Immature natural killer cell (primary cell): ENCODE results near the gene POR. TPM values are rescaled to one million over a fixed set of nuclear protein-coding genes. Genes with fewer than 3 reads are reported as not detected.

Experiments
- DNase-seq, 3 donors: peaks; one replicate each; pipeline ENCODE4 v3.0.0; 2022; ENCODE audit warnings: mixed read lengths in 1 of 3
- H3K27ac Mint-ChIP-seq, 6 donors: one replicate each; pipeline ENCODE4 v1.8.0; 2020; ENCODE audit warnings: mixed read lengths in 6 of 6, mild to moderate bottlenecking in 5 of 6, inconsistent platforms in 4 of 6, moderate library complexity in 3 of 6
- H3K27me3 Mint-ChIP-seq, 3 donors: one replicate each; pipeline ENCODE4 v1.8.0; 2020 to 2021; ENCODE audit warnings: low read depth in 3 of 3, mild to moderate bottlenecking in 3 of 3, mixed read lengths in 3 of 3, moderate library complexity in 3 of 3, inconsistent platforms in 1 of 3
- H3K36me3 Mint-ChIP-seq, 3 donors: one replicate each; pipeline ENCODE4 v1.8.0; 2020; ENCODE audit warnings: mixed read lengths in 3 of 3, inconsistent platforms in 2 of 3, mild to moderate bottlenecking in 2 of 3
- H3K4me1 Mint-ChIP-seq, 2 donors: one replicate each; pipeline ENCODE4 v1.8.0; 2020; ENCODE audit warnings: inconsistent platforms in 2 of 2, mild to moderate bottlenecking in 2 of 2, mixed read lengths in 2 of 2, moderate library complexity in 1 of 2
- H3K4me3 Mint-ChIP-seq, 5 donors: one replicate each; pipeline ENCODE4 v1.8.0; 2020; ENCODE audit warnings: mild to moderate bottlenecking in 5 of 5, mixed read lengths in 5 of 5, inconsistent platforms in 3 of 5, moderate library complexity in 3 of 5
- H3K9me3 Mint-ChIP-seq, 6 donors: one replicate each; pipeline ENCODE4 v1.8.0; 2020; ENCODE audit warnings: mild to moderate bottlenecking in 6 of 6, mixed read lengths in 6 of 6, inconsistent platforms in 4 of 6, moderate library complexity in 3 of 6
- polyA plus RNA-seq, 3 donors: library from polyadenylated mRNA; unstranded; fragments of 300-500 nt; fragmentation: Illumina TruSeq; gene quantifications; one replicate each; pipeline ENCODE4 v1.2.3, GENCODE V29; 2021

The POR gene
- polyA plus RNA-seq, 3 donors from 2014 or later, result 49.5 to 68.9 (median 64.4) TPM

DNA sequence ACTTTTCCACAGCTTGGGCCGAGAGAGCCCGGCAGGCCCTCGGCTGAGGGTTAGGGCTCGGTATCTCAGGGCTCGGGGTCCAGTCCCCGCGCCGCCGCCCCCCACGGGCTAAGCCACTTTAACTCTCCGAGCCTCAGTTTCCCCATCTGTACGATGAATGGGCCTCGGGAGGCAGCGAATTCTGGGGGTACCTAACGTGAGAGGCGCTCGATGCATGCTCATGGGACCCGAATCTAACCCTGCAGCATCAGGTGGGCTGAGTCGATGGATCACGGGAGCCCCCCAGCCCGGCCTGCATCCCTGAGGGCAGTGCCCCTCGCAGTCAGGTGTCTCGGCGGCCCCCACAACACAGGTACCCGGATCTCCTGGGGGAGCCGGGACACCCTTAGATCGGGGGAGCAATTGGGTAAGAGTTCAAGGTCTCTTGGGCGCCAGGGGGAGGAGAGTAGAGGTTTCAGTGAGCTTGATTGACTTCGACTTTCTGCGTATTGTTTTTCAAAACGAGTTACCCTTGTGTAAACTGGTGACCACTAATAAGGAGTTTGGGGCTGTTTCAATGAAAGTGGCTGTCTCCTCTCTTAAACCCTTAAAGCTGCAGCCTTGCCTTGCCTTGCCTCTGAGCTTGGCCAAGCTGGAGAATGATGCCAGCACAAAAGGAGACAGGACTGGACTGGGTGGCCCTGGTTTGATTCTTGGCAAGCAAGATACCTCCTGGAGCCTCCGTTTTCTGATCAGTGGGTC is 631 bp downstream of the POR start:
- peaks cover 38 to 45% of the 10 kb centered on the region in 2 donors for H3K4me1 Mint-ChIP-seq
- H3K9me3 Mint-ChIP-seq, result no peaks in the 10 kb centered on the region
- peaks cover 0 to 4% (median 3%) of the 10 kb centered on the region in 3 donors for H3K36me3 Mint-ChIP-seq
- DNase-seq, result peak; percentile 13 to 18 (median 17)
- H3K27me3 Mint-ChIP-seq, result peaks cover 0 to 18% (median 4%) of the 10 kb centered on the region in 3 donors
- H3K4me3 Mint-ChIP-seq, result peak overlapping the region; percentile 89 to 92 (median 92)
- H3K27ac Mint-ChIP-seq, result peak overlapping the region; percentile 63 to 95 (median 88)

GRCh38 chr7:75916259-75916658 is 1.3 kb downstream of the POR start:
- peaks cover 43 to 51% of the 10 kb centered on the region in 2 donors for H3K4me1 Mint-ChIP-seq
- H3K9me3 Mint-ChIP-seq, result no peaks in the 10 kb centered on the region
- peak overlapping the region; percentile 89 to 92 (median 92) for H3K4me3 Mint-ChIP-seq
- H3K27ac Mint-ChIP-seq, result peak overlapping the region in 5 of 6 donors; percentile 63 to 95 (median 90)
- no peak for DNase-seq
- peaks cover 0 to 18% (median 4%) of the 10 kb centered on the region in 3 donors for H3K27me3 Mint-ChIP-seq
- peaks cover 0 to 4% (median 3%) of the 10 kb centered on the region in 3 donors for H3K36me3 Mint-ChIP-seq

GRCh38 chr7:75916685-75917634 is 2.0 kb downstream of the POR start:
- peaks cover 0 to 6% (median 3%) of the 10 kb centered on the region in 3 donors for H3K36me3 Mint-ChIP-seq
- peaks cover 49 to 58% of the 10 kb centered on the region in 2 donors for H3K4me1 Mint-ChIP-seq
- H3K4me3 Mint-ChIP-seq, result peak overlapping the region in 3 of 5 donors; percentile 35 to 92 (median 89)
- DNase-seq, result no peak
- no peaks in the 10 kb centered on the region for H3K9me3 Mint-ChIP-seq
- peaks cover 0 to 18% (median 4%) of the 10 kb centered on the region in 3 donors for H3K27me3 Mint-ChIP-seq
- H3K27ac Mint-ChIP-seq, result no peak overlapping the region

DNA sequence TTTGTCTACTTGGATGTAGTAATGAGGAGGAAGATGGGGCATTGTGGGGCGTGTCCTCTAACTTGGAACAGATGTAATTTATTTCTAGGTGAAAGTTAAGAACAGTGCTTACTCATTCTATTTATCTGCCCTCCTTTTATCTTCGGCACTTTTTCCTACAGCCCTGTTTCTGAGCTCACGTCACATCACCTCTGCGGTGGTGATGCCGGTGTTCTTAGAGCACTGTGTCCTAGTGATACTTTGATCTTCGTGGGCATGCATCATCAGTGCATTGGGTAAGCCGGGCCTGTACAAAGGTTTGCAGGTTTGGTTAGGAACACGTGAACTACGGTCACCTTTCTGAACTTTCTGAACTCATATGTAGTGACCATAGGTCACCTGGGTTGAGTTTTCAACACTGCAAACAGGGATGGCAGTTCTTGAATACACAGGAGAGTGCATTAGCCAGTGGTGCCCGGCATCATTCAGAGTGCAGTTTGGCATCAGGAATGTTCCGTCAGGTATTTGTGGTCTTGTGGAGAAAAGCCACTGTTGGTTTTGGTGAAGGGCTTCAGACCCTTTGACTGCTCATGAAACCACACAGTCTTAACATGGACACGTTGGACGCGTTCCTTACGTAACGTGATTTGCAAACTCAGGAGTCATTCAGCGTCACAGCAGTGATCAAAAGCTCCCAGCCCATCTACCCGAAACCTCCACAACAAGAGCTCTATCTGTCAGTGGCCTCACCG is 5.6 kb downstream of the POR start:
- Mint-ChIP-seq H3K27ac (peak overlapping the region in 1 of 6 donors; percentile 12), H3K4me3 (no peak overlapping the region), H3K36me3 (peaks cover 2 to 7% (median 3%) of the 10 kb centered on the region in 3 donors), H3K27me3 (peaks cover 0 to 9% (median 0%) of the 10 kb centered on the region in 3 donors), H3K4me1 (peaks cover 45 to 51% of the 10 kb centered on the region in 2 donors), H3K9me3 (no peaks in the 10 kb centered on the region)
- DNase-seq, result no peak

DNA sequence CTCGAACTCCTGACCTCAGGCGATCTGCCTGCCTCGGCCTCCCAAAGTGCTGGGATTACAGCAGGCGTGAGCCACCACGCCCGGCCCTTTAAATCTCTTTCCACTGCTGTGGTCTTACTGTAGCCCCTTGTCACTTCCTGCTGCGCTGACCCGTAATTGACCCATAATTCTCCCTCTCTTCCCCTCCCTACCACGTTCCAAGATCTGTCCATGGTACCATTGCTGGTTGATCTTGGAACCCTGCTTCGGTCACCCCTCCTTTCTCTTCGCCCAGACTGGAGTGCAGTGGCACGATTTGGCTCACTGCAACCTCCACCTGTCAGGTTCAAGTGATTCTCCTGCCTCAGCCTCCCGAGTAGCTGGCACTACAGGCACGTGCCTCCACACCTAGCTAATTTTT is 6.5 kb downstream of the POR start:
- Mint-ChIP-seq H3K36me3 (peaks cover 3 to 7% (median 4%) of the 10 kb centered on the region in 3 donors), H3K27ac (no peak overlapping the region), H3K4me3 (peak overlapping the region in 1 of 5 donors; percentile 61), H3K9me3 (no peaks in the 10 kb centered on the region), H3K27me3 (peaks cover 0 to 1% (median 0%) of the 10 kb centered on the region in 3 donors), H3K4me1 (peaks cover 39 to 48% of the 10 kb centered on the region in 2 donors)
- no peak for DNase-seq

DNA sequence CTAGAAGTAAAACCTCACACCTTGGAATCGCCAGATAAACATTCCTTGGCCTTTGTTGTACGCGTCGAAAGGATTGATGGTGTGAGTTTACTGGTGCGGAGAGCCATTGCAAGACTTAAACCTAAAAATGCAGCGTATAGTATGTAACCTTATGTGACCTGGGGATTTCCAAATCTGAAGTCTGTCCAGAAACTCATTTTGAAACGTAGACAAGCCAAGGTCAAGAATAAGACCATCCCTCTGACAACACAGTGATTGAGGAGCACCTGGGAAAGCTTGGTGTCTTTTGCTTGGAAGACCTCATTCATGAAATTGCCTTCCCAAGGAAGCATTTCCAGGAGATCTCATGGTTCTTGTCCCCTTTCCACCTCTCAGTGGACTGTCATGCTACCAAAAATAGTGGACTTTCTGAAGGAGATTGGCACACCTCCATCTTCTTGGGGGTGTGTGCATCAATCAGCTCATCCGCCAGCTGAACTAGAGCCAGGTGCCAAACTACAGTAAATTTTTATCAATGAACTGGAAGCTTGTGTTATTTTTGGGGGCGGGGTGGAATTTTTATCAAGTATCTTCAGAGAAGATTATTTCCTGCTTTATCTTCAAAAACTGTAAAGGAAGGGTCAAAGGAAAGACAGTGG is 8.1 kb downstream of the POR start:
- peaks cover 3 to 7% (median 4%) of the 10 kb centered on the region in 3 donors for H3K36me3 Mint-ChIP-seq
- H3K4me1 Mint-ChIP-seq, result peaks cover 35 to 45% of the 10 kb centered on the region in 2 donors

DNA sequence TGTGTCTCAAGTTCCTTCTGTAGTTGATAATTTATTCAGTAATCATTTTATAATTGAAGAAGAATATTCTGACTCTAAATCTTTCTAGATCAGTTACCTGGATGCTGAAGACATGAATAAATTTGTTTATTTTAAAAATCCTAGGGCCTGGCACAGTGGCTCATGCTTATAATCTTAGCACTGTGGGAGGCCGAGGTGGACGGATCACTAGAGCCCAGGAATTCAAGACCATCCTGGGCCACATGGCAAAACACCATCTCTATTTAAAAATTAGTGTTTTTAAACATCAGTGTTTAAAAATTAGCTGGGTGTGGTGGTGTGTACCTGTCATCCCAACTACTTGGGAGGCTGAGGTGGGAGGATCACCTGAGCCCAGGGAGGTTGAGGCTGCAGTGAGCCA is 9.3 kb downstream of the POR start:
- no peak overlapping the region for H3K27ac Mint-ChIP-seq
- H3K4me3 Mint-ChIP-seq, result no peak overlapping the region
- peaks cover 38 to 44% of the 10 kb centered on the region in 2 donors for H3K4me1 Mint-ChIP-seq
- H3K27me3 Mint-ChIP-seq, result peaks cover 0 to 1% (median 0%) of the 10 kb centered on the region in 3 donors
- peaks cover 0 to 4% (median 3%) of the 10 kb centered on the region in 3 donors for H3K36me3 Mint-ChIP-seq
- DNase-seq, result no peak
- H3K9me3 Mint-ChIP-seq, result no peaks in the 10 kb centered on the region

More for the DNA sequence above, 8.1 kb downstream of the POR start:
- no peak for DNase-seq
- H3K4me3 Mint-ChIP-seq, result no peak overlapping the region
- peak overlapping the region in 1 of 6 donors; percentile 35 for H3K27ac Mint-ChIP-seq
- H3K9me3 Mint-ChIP-seq, result no peaks in the 10 kb centered on the region
- H3K27me3 Mint-ChIP-seq, result peaks cover 0 to 1% (median 0%) of the 10 kb centered on the region in 3 donors

- Mint-ChIP-seq H3K9me3 (no peaks in the 10 kb centered on the region), H3K27ac (peak overlapping the region in 2 of 6 donors; percentile 49 to 55), H3K4me3 (no peak overlapping the region), H3K4me1 (peaks cover 39% of the 10 kb centered on the region in 2 donors), H3K36me3 (peaks cover 0 to 4% (median 3%) of the 10 kb centered on the region in 3 donors), H3K27me3 (peaks cover 0 to 2% (median 0%) of the 10 kb centered on the region in 3 donors)
- no peak for DNase-seq
These were observed 9.9 kb downstream of the POR start for GRCh38 chr7:75924889-75925288.

GRCh38 chr7:75925717-75926435 is 10.9 kb downstream of the POR start:
- Mint-ChIP-seq H3K4me3 (no peak overlapping the region), H3K27ac (peak overlapping the region in 1 of 6 donors; percentile 41), H3K27me3 (peaks cover 0 to 2% (median 0%) of the 10 kb centered on the region in 3 donors)

DNA sequence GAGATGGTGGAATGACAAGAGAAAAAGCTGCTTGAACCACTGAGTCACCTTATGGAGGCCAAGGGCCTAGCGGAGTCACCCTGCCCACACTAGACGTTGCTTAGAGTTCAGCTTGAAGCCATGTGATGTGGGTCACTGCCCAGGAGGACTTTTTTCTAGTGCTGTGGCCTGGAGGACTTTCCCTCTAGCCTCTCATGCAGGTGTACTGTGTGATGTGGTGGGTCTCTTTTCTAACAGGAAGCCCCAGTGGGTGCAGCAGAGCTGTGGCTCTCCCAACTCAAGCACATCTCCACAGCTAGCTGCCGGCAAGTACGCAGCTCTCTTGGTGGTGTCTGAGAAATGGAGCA is 13.6 kb downstream of the POR start:
- Mint-ChIP-seq H3K27ac (peak overlapping the region in 5 of 6 donors; percentile 19 to 82 (median 66)), H3K27me3 (peaks cover 0 to 2% (median 0%) of the 10 kb centered on the region in 3 donors), H3K36me3 (peaks cover 0 to 4% (median 4%) of the 10 kb centered on the region in 3 donors), H3K4me3 (peak overlapping the region in 2 of 5 donors; percentile 10 to 28), H3K9me3 (no peaks in the 10 kb centered on the region), H3K4me1 (peaks cover 22 to 25% of the 10 kb centered on the region in 2 donors)
- DNase-seq, result peak; percentile 43 to 56 (median 54)

More at GRCh38 chr7:75925717-75926435, 10.9 kb downstream of the POR start:
- Mint-ChIP-seq H3K4me1 (peaks cover 32 to 34% of the 10 kb centered on the region in 2 donors), H3K9me3 (no peaks in the 10 kb centered on the region), H3K36me3 (peaks cover 0 to 4% (median 3%) of the 10 kb centered on the region in 3 donors)
- DNase-seq, result no peak

DNA sequence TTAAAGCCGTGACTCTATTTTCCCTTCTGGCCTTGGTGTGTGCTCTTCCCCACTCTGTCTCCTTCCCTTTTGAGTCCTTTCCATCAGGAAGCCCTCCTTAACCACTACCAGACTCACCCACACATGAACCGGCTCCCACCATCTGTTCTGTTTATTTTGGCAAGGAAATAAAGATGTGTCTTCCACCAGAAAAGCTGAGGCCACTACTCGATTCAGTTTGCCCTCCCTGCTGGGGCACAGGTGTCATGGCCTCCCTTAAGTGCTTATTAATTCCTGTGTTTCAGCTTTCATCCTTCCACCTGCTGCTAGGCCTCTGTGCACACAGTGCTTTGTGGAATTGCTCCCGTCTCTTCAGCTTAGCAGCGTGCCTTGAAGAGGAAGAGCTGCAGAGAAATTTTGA is 16.7 kb downstream of the POR start:
- DNase-seq, result no peak
- H3K27ac Mint-ChIP-seq, result no peak overlapping the region
- H3K27me3 Mint-ChIP-seq, result peaks cover 0 to 2% (median 0%) of the 10 kb centered on the region in 3 donors
- peaks cover 3 to 14% (median 4%) of the 10 kb centered on the region in 3 donors for H3K36me3 Mint-ChIP-seq
- H3K4me1 Mint-ChIP-seq, result peaks cover 23% of the 10 kb centered on the region in 2 donors
- H3K9me3 Mint-ChIP-seq, result no peaks in the 10 kb centered on the region
- H3K4me3 Mint-ChIP-seq, result no peak overlapping the region
